Myocyte (in vitro differentiated cells): ENCODE results near the gene DNAJC19. TPM values are rescaled to one million over a fixed set of nuclear protein-coding genes. Genes with fewer than 3 reads are reported as not detected.
"Not testable (repeated sequence)": the region's sequence is repeated elsewhere in the genome, so short reads cannot be mapped to it uniquely, and the experiment has no call there.

ENCODE experiments used
- DNase-seq: peaks from one replicate; pipeline ENCODE4 v3.0.0-alpha.2; 2012; ENCODE audit warnings: low read depth
- polyA plus RNA-seq: library from polyadenylated mRNA; unstranded; fragments of >200 nt; gene quantifications from one replicate; pipeline ENCODE4 v1.2.1, GENCODE V29; 2012; ENCODE audit warnings: missing spikeins
- total RNA-seq: library from RNA; depleted of rRNA; stranded (reverse); fragments of >200 nt; gene quantifications from 2 replicates; pipeline ENCODE4 v1.2.3, GENCODE V29; 2014

The DNAJC19 gene
- total RNA-seq: 29.0 and 29.5 TPM in 2 replicates
- polyA plus RNA-seq: 58.9 TPM

GRCh38 chr3:180989291-180990163 lies at the start of gene DNAJC19:
Gene DNAJC19, minus strand, starts transcription at chr3:180989736. Its CDS starts 134 bp downstream, at chr3:180989602.
- peak; percentile 98 for DNase-seq

DNA sequence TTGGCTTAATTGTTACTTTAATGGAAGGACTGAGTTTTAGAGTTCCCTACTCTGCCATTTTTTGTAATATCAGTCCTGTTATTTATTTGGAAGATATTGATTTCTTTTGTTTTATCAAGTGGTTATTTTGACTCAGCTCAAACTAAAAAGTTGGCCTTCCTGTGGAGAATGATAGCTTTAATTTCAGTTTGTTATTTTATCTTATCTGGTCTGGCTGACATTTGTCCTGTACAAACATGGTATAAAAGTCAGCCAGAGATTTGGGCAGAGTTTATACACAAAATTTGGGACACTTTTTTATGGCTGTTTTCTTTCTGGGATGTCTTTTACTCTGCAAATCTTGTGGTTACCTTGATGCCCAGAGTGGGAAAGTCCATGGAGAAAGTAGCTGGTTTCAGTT lies 41.4 kb upstream of the DNAJC19 start:
- DNase-seq: no peak

DNA sequence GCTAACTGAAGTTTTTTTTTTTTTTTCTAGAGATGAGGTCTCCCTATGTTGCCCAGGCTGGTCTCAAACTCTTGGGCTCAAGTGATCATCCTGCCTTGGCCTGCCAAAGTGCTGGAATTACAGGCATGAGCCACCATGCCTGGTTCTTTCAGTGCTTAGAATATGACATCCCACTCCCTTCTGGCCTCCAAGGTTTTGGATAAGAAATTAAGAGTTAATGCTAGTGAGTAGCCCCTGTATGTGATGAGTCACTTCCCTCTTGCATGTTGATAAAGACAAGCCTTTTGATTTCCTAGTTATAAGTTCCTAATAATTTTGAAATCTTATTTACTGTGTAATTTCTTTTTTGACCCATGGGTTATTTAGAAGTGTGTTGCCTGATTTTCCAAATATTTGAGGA lies 35.7 kb upstream of the DNAJC19 start:
- DNase-seq: no peak

- DNase-seq: no peak
These were observed 28.2 kb upstream of the DNAJC19 start for GRCh38 chr3:181017690-181018089.

GRCh38 chr3:181009225-181009624 lies 19.7 kb upstream of the DNAJC19 start:
- no peak for DNase-seq

- no peak for DNase-seq
These were observed 19.3 kb upstream of the DNAJC19 start for GRCh38 chr3:181008796-181009195.

DNA sequence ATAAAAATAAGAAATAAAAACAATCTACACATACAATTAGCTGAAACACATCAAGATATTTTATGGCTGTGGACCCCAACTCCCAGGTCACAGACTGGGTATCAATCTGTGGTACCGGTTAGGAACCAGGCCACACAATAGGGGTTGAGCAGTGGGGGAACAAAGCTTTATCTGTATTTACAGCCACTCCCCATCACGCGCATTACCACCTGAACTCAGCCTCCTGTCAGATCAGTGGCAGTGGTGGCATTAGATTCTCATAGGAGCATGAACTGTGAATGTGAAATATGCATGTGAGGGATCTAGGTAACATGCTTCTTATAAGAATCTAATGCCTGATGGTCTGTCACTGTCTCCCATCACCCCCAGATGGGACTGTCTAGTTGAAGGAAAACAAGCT lies 17.7 kb upstream of the DNAJC19 start:
- no peak for DNase-seq

DNA sequence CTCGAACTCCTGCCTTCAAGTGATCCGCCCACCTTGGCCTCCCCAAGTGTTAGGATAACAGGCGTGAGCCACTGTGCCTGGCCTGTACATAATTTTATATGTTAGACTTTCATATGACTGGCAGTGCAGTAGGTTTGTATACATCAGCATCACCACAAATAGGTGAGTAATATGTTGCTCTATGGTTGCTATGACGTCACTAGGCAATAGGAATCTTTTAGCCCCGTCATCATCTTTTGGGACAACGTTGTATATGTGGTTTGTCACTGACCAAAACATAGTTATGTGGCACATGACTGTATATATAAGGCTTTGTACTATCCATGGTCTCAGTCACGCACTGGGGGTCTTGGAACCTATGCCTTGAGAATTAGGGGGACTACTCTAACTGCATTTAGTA lies 17.0 kb upstream of the DNAJC19 start:
- no peak for DNase-seq

GRCh38 chr3:181003469-181003868 lies 13.9 kb upstream of the DNAJC19 start:
- DNase-seq: not testable (repeated sequence)

GRCh38 chr3:181002331-181002730 lies 12.8 kb upstream of the DNAJC19 start:
- not testable (repeated sequence) for DNase-seq

GRCh38 chr3:180996415-180996932 lies 6.9 kb upstream of the DNAJC19 start:
- no peak for DNase-seq

DNA sequence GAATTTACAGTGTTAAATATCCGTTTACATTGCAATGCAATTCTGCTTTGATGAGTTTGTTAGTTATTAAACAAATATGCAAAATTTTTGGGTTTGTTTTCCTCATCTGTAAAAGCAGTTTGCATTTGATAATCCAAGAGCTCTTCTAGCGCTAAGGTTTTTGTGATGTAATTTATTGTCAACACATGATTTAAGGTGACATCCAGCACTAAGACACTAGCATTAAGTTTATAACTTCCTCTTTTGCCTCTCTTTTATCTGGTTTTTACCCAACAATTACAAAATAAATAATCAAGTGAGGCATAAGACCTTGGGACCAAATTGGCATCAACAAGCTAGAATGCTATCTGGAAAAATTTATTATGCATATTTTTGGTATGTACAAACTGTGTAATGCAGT lies 969 bp upstream of the DNAJC19 start:
- no peak for DNase-seq

- no peak for DNase-seq
These were observed 2.2 kb downstream of the DNAJC19 start for GRCh38 chr3:180987344-180987743.

DNA sequence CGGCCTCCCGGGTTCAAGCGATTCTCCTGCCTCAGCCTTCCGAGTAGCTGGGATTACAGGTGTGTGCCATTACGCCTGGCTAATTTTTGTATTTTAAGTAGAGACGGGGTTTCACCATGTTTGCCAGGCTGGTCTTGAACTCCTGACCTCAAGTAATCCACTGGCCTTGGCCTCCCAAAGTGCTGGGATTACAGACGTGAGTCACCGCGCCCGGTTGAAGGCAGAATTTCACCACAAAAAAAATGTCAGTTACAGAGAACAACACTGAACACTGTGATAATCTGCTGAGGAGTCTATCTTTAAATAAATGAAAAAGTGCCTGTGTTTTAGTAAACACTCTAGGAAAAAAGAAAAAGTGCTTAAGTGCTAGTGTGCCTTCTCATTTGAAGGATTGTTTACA lies 3.2 kb downstream of the DNAJC19 start:
- DNase-seq: not testable (repeated sequence)

GRCh38 chr3:180983136-180983535 lies 6.4 kb downstream of the DNAJC19 start:
- DNase-seq: no peak

- no peak for DNase-seq
These were observed 7.6 kb downstream of the DNAJC19 start for GRCh38 chr3:180981912-180982311.

- DNase-seq: peak; percentile 43
These were observed 8.9 kb downstream of the DNAJC19 start for GRCh38 chr3:180980611-180981010.

- peak; percentile 19 for DNase-seq
These were observed 9.6 kb downstream of the DNAJC19 start for GRCh38 chr3:180979961-180980360.

GRCh38 chr3:180977498-180977897 lies 12.0 kb downstream of the DNAJC19 start:
- no peak for DNase-seq

DNA sequence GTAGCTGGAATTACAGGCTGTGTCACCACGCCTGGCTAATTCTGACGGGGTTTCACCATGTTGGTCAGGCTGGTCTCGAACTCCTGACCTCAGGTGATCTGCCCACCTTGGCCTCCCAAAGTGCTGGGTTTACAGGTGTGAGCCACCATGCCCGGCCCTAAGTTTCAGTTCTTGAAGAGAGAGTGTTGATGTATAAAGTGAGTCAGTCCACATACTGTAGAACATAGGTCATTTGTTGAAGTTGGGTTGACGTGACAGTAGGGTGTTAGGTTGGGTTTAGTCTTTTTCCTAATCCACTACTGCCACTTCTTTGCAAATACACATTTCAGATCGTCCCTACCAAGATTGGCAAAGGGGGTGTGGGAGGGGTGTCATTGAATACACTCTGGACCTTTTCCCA lies 15.2 kb downstream of the DNAJC19 start:
- no peak for DNase-seq

- no peak for DNase-seq
These were observed 16.0 kb downstream of the DNAJC19 start for GRCh38 chr3:180973543-180973942.

- DNase-seq: no peak
These were observed 18.6 kb downstream of the DNAJC19 start for GRCh38 chr3:180970931-180971330.

DNA sequence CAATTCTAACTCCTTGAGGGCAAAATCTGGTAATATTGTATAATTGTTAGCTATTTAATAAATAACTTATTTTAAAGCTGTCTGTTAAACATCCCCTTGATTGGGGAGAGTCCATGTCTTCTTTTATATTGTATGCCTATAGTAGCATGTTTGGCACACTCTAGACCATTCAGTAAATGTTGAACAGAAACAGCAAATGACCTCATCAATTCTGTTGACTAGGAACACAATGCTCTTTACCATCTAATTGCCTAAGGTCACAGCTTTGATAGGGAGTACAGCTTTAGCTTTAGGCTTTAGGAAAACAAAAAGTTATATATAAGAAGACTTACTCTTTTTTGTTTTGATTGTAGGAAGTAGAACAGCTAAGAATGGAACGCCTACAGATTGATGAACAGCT lies 27.0 kb downstream of the DNAJC19 start:
- DNase-seq: no peak
